Activated CD4-positive, alpha-beta T cell treated with anti-CD3 and anti-CD28 coated beads, Interleukin-2, amount 10 ng/mL, durations not matched to agents 7 days and 5 days (primary cell): Measurements from ENCODE around the gene MBP. TPM values are rescaled to one million over a fixed set of nuclear protein-coding genes. Genes with fewer than 3 reads are reported as not detected.

Experiments
- CTCF ChIA-PET: fragments of 350-600 bp; sonication (Branson Sonifier 250); formaldehyde crosslinking; loops from one replicate; lab custom pipeline; 2021; ENCODE audit warnings: antibody characterized with exemption; lab: Charles Lee
- POLR2A ChIA-PET: fragments of 350-600 bp; sonication (Branson Sonifier 250); formaldehyde crosslinking; loops from one replicate; lab custom pipeline; 2021; ENCODE audit warnings: antibody characterized with exemption; lab: Charles Lee
- DNase-seq: peaks from one replicate; pipeline ENCODE4 v3.0.0-alpha.2; 2020
- H3K27ac Mint-ChIP-seq: one replicate; pipeline ENCODE4 v1.8.0; 2021; ENCODE audit warnings: mild to moderate bottlenecking, moderate library complexity, mixed read lengths
- H3K27me3 Mint-ChIP-seq: one replicate; pipeline ENCODE4 v1.8.0; 2021; ENCODE audit warnings: mixed read lengths
- H3K36me3 Mint-ChIP-seq: one replicate; pipeline ENCODE4 v1.8.0; 2021; ENCODE audit warnings: low read depth, mixed read lengths
- H3K4me1 Mint-ChIP-seq: one replicate; pipeline ENCODE4 v1.8.0; 2021; ENCODE audit warnings: mixed read lengths
- H3K4me3 Mint-ChIP-seq: one replicate; pipeline ENCODE4 v1.8.0; 2021; ENCODE audit warnings: mild to moderate bottlenecking, moderate library complexity, mixed read lengths
- H3K9me3 Mint-ChIP-seq: one replicate; pipeline ENCODE4 v1.8.0; 2021; ENCODE audit warnings: mixed read lengths
- total RNA-seq, 2 experiments: library from RNA; stranded (reverse); gene quantifications; one replicate each; pipeline ENCODE4 v1.2.3, GENCODE V29; 2021

Gene MBP
- total RNA-seq, 2 experiments from 2014 or later, result 111 to 133 TPM

- H3K27me3 Mint-ChIP-seq, result no peaks in the 10 kb centered on the region
- DNase-seq, result no peak
- CTCF ChIA-PET, result interaction anchor here (1.2 kb wide), 1 partner anchor 19 kb away, joined by 4 read pairs; no protein-coding TSS in a partner anchor
- H3K27ac Mint-ChIP-seq, result no peak overlapping the region
- H3K4me1 Mint-ChIP-seq, result peaks cover 4% of the 10 kb centered on the region
- no peak overlapping the region for H3K4me3 Mint-ChIP-seq
- no peaks in the 10 kb centered on the region for H3K9me3 Mint-ChIP-seq
- no peaks in the 10 kb centered on the region for H3K36me3 Mint-ChIP-seq
- POLR2A ChIA-PET, result no interaction called here
Observed at GRCh38 chr18:76981396-76981968, 151.1 kb downstream of the MBP start.

GRCh38 chr18:76980663-76981395, 151.8 kb downstream of the MBP start:
- Mint-ChIP-seq H3K36me3 (no peaks in the 10 kb centered on the region), H3K27me3 (no peaks in the 10 kb centered on the region), H3K9me3 (no peaks in the 10 kb centered on the region), H3K4me3 (no peak overlapping the region), H3K27ac (no peak overlapping the region), H3K4me1 (peaks cover 4% of the 10 kb centered on the region)
- POLR2A ChIA-PET, result no interaction called here
- DNase-seq, result no peak
- CTCF ChIA-PET, result interaction anchor here (1.2 kb wide), 1 partner anchor 19 kb away, joined by 4 read pairs; no protein-coding TSS in a partner anchor

- no peaks in the 10 kb centered on the region for H3K36me3 Mint-ChIP-seq
- no peak overlapping the region for H3K27ac Mint-ChIP-seq
- peaks cover 4% of the 10 kb centered on the region for H3K4me1 Mint-ChIP-seq
- no peak overlapping the region for H3K4me3 Mint-ChIP-seq
- H3K27me3 Mint-ChIP-seq, result no peaks in the 10 kb centered on the region
- ChIA-PET POLR2A (no interaction called here), CTCF (interaction anchor here (0.7 kb wide), 1 partner anchor 35 kb away, joined by 3 read pairs; no protein-coding TSS in a partner anchor)
- DNase-seq, result no peak
- no peaks in the 10 kb centered on the region for H3K9me3 Mint-ChIP-seq
Observed at GRCh38 chr18:76979906-76980305, 152.7 kb downstream of the MBP start.

GRCh38 chr18:76979111-76979751, 153.4 kb downstream of the MBP start:
- Mint-ChIP-seq H3K9me3 (no peaks in the 10 kb centered on the region), H3K4me1 (peaks cover 4% of the 10 kb centered on the region), H3K27me3 (no peaks in the 10 kb centered on the region), H3K36me3 (no peaks in the 10 kb centered on the region), H3K4me3 (no peak overlapping the region), H3K27ac (no peak overlapping the region)
- POLR2A ChIA-PET, result no interaction called here
- CTCF ChIA-PET, result no interaction called here
- no peak for DNase-seq

GRCh38 chr18:76978616-76979015, 154.0 kb downstream of the MBP start:
- H3K27me3 Mint-ChIP-seq, result no peaks in the 10 kb centered on the region
- no peak overlapping the region for H3K4me3 Mint-ChIP-seq
- peaks cover 4% of the 10 kb centered on the region for H3K4me1 Mint-ChIP-seq
- ChIA-PET CTCF (interaction anchor here (2.1 kb wide), 1 partner anchor 22 kb away, joined by 4 read pairs; no protein-coding TSS in a partner anchor), POLR2A (no interaction called here)
- DNase-seq, result no peak
- H3K36me3 Mint-ChIP-seq, result no peaks in the 10 kb centered on the region
- H3K27ac Mint-ChIP-seq, result no peak overlapping the region
- H3K9me3 Mint-ChIP-seq, result no peaks in the 10 kb centered on the region

GRCh38 chr18:76977684-76978232, 154.8 kb downstream of the MBP start:
- POLR2A ChIA-PET, result no interaction called here
- no peak overlapping the region for H3K27ac Mint-ChIP-seq
- no peak overlapping the region for H3K4me3 Mint-ChIP-seq
- H3K36me3 Mint-ChIP-seq, result no peaks in the 10 kb centered on the region
- no peaks in the 10 kb centered on the region for H3K27me3 Mint-ChIP-seq
- no peaks in the 10 kb centered on the region for H3K4me1 Mint-ChIP-seq
- CTCF ChIA-PET, result interaction anchor here (1.6 to 2.1 kb wide), 2 partner anchors 15 to 23 kb away, joined by 4 to 5 read pairs; no protein-coding TSS in a partner anchor
- H3K9me3 Mint-ChIP-seq, result no peaks in the 10 kb centered on the region
- no peak for DNase-seq

GRCh38 chr18:76977108-76977621, 155.4 kb downstream of the MBP start:
- H3K27ac Mint-ChIP-seq, result no peak overlapping the region
- no peak overlapping the region for H3K4me3 Mint-ChIP-seq
- no peaks in the 10 kb centered on the region for H3K4me1 Mint-ChIP-seq
- no peak for DNase-seq
- H3K9me3 Mint-ChIP-seq, result no peaks in the 10 kb centered on the region
- ChIA-PET POLR2A (no interaction called here), CTCF (interaction anchor here (0.6 to 2.1 kb wide), 3 partner anchors 14 to 232 kb away, joined by 3 to 5 read pairs (median 4); no protein-coding TSS in a partner anchor)
- H3K36me3 Mint-ChIP-seq, result no peaks in the 10 kb centered on the region
- H3K27me3 Mint-ChIP-seq, result no peaks in the 10 kb centered on the region

GRCh38 chr18:76975577-76976110, 156.9 kb downstream of the MBP start:
- Mint-ChIP-seq H3K27ac (no peak overlapping the region), H3K4me1 (peaks cover 6% of the 10 kb centered on the region), H3K27me3 (no peaks in the 10 kb centered on the region), H3K4me3 (no peak overlapping the region), H3K9me3 (no peaks in the 10 kb centered on the region), H3K36me3 (no peaks in the 10 kb centered on the region)
- CTCF ChIA-PET, result interaction anchor here (0.7 to 1.2 kb wide), 2 partner anchors 54 to 167 kb away, joined by 3 to 4 read pairs; no protein-coding TSS in a partner anchor
- POLR2A ChIA-PET, result no interaction called here
- no peak for DNase-seq

GRCh38 chr18:76974386-76974785, 158.2 kb downstream of the MBP start:
- Mint-ChIP-seq H3K27ac (no peak overlapping the region), H3K9me3 (no peaks in the 10 kb centered on the region), H3K27me3 (no peaks in the 10 kb centered on the region), H3K36me3 (no peaks in the 10 kb centered on the region), H3K4me3 (no peak overlapping the region), H3K4me1 (peaks cover 6% of the 10 kb centered on the region)
- POLR2A ChIA-PET, result no interaction called here
- CTCF ChIA-PET, result interaction anchor here (1.5 kb wide), 1 partner anchor 9 kb away, joined by 6 read pairs; no protein-coding TSS in a partner anchor
- DNase-seq, result no peak

GRCh38 chr18:76973520-76974266, 158.9 kb downstream of the MBP start:
- Mint-ChIP-seq H3K36me3 (peaks cover 3% of the 10 kb centered on the region), H3K27me3 (no peaks in the 10 kb centered on the region), H3K27ac (no peak overlapping the region), H3K4me1 (peaks cover 6% of the 10 kb centered on the region), H3K4me3 (no peak overlapping the region), H3K9me3 (no peaks in the 10 kb centered on the region)
- ChIA-PET CTCF (interaction anchor here (1.5 kb wide), 1 partner anchor 10 kb away, joined by 6 read pairs; no protein-coding TSS in a partner anchor), POLR2A (no interaction called here)
- no peak for DNase-seq

GRCh38 chr18:76972846-76973519, 159.6 kb downstream of the MBP start:
- H3K4me1 Mint-ChIP-seq, result peaks cover 6% of the 10 kb centered on the region
- no peak for DNase-seq
- no peaks in the 10 kb centered on the region for H3K9me3 Mint-ChIP-seq
- CTCF ChIA-PET, result no interaction called here
- POLR2A ChIA-PET, result no interaction called here
- no peak overlapping the region for H3K27ac Mint-ChIP-seq
- no peak overlapping the region for H3K4me3 Mint-ChIP-seq
- no peaks in the 10 kb centered on the region for H3K27me3 Mint-ChIP-seq
- H3K36me3 Mint-ChIP-seq, result peaks cover 4% of the 10 kb centered on the region
